ENCODE results near the gene HSFX2.
"Not testable (repeated sequence)": the region's sequence is repeated elsewhere in the genome, so short reads cannot be mapped to it uniquely, and the experiment has no call there.

- TF ChIP-seq CTCF (IDR thresholded peaks at IDR 0.05; ENCODE audit: poor library complexity); EZH2 (IDR thresholded peaks at IDR 0.05; ENCODE audit: borderline replicate concordance): not testable (repeated sequence)
Measured at GRCh38 chrX:149605248-149605885, 10.3 kb upstream of the HSFX2 start.

Measured in hepatocyte (in vitro differentiated cells).